ENCODE measurements around the gene PTGER1. TPM values are rescaled to one million over a fixed set of nuclear protein-coding genes. Genes with fewer than 3 reads are reported as not detected.

The PTGER1 gene
- total RNA-seq, 1 experiment from 2014 or later: 0.20 TPM

GRCh38 chr19:14496029-14496833 is 21.1 kb upstream of the PTGER1 start, which contains the start of gene GIPC1:
Gene GIPC1 (minus strand): TSS chr19:14496127. CDS start chr19:14482976, 13,151 bp downstream.
- peaks cover 16% of the 10 kb centered on the region for H3K4me1 ChIP-seq
- Mint-ChIP-seq H3K36me3 (ENCODE audit: insufficient read depth, unreplicated experiment) (peaks cover 34% of the 10 kb centered on the region), H3K4me1 (ENCODE audit: low read depth, unreplicated experiment) (peaks cover 21% of the 10 kb centered on the region), H3K27me3 (ENCODE audit: insufficient read depth, unreplicated experiment) (no peaks in the 10 kb centered on the region), H3K4me3 (ENCODE audit: unreplicated experiment) (peak within 1 kb of the TSS; percentile 80), H3K9me3 (ENCODE audit: unreplicated experiment) (no peaks in the 10 kb centered on the region), H3K27ac (ENCODE audit: unreplicated experiment) (peak within 1 kb of the TSS; percentile 91)
- BruUV-seq (replicated peaks): no TSS peak
- H3K4me3 ChIP-seq (ENCODE audit: low read depth, low read length): peak within 1 kb of the TSS; percentile 93
- no peaks in the 10 kb centered on the region for H3K9me3 ChIP-seq
- DNase-seq: peak; percentile 99
- ChIA-PET CTCF (interaction anchor here (0.9 to 1.9 kb wide), 5 partner anchors 10 to 360 kb away, joined by 3 to 7 read pairs (median 5); partner anchors contain the start of gene ASF1B), POLR2A (interaction anchor here (0.5 to 1.0 kb wide), 7 partner anchors 10 to 1562 kb away, joined by 3 to 8 read pairs (median 3); partner anchors contain the start of genes DNAJB1, FARSA and NDUFB7)
- no peaks in the 10 kb centered on the region for H3K27me3 ChIP-seq (replicated peaks; ENCODE audit: control insufficient read depth, insufficient read depth, low read length)
- no peaks in the 10 kb centered on the region; the same call in 1 of the 2 replicates for H3K36me3 ChIP-seq (ENCODE audit: control insufficient read depth, insufficient read depth, low read length)
- TF ChIP-seq CTCF (IDR thresholded peaks at IDR 0.05; ENCODE audit: insufficient read depth in 1 of 2, low read depth in 1 of 2, low read length in 1 of 2, severe bottlenecking in 1 of 2, unreplicated experiment in 1 of 2): no peak
- intact Hi-C loops (cut with micrococcal nuclease; ENCODE audit: unreplicated experiment): loop anchor here (2.0 kb wide), 1 partner anchor 33 kb away; the partner anchor contains the start of gene TECR

- Histone ChIP-seq H3K4me1 (peaks cover 16% of the 10 kb centered on the region), H3K36me3 (ENCODE audit: control insufficient read depth, insufficient read depth, low read length) (no peaks in the 10 kb centered on the region; the same call in 1 of the 2 replicates), H3K9me3 (no peaks in the 10 kb centered on the region), H3K27me3 (replicated peaks; ENCODE audit: control insufficient read depth, insufficient read depth, low read length) (no peaks in the 10 kb centered on the region), H3K4me3 (ENCODE audit: low read depth, low read length) (peak overlapping the region; percentile 93)
- TF ChIP-seq CTCF (IDR thresholded peaks at IDR 0.05; ENCODE audit: insufficient read depth in 1 of 2, low read depth in 1 of 2, low read length in 1 of 2, severe bottlenecking in 1 of 2, unreplicated experiment in 1 of 2): no peak
- peak overlapping the region; percentile 91 for H3K27ac Mint-ChIP-seq (ENCODE audit: unreplicated experiment)
- H3K36me3 Mint-ChIP-seq (ENCODE audit: insufficient read depth, unreplicated experiment): peaks cover 39% of the 10 kb centered on the region
- peak overlapping the region; percentile 80 for H3K4me3 Mint-ChIP-seq (ENCODE audit: unreplicated experiment)
- no TSS peak for BruUV-seq (replicated peaks)
- intact Hi-C loops (cut with micrococcal nuclease; ENCODE audit: unreplicated experiment): loop anchor here (2.0 kb wide), 1 partner anchor 33 kb away; the partner anchor contains the start of gene TECR
- H3K4me1 Mint-ChIP-seq (ENCODE audit: low read depth, unreplicated experiment): peaks cover 21% of the 10 kb centered on the region
- ChIA-PET CTCF (interaction anchor here (0.9 to 1.7 kb wide), 3 partner anchors 23 to 79 kb away, joined by 3 to 6 read pairs (median 5); no protein-coding TSS in a partner anchor), POLR2A (interaction anchor here (1.0 kb wide), 2 partner anchors 23 to 76 kb away, joined by 4 to 8 read pairs; partner anchors contain the start of genes DNAJB1 and NDUFB7)
- no peak for DNase-seq
- H3K9me3 Mint-ChIP-seq (ENCODE audit: unreplicated experiment): no peaks in the 10 kb centered on the region
- no peaks in the 10 kb centered on the region for H3K27me3 Mint-ChIP-seq (ENCODE audit: insufficient read depth, unreplicated experiment)
Measured at GRCh38 chr19:14495672-14496028, 20.5 kb upstream of the PTGER1 start.

- Mint-ChIP-seq H3K4me3 (ENCODE audit: unreplicated experiment) (peak overlapping the region; percentile 80), H3K27me3 (ENCODE audit: insufficient read depth, unreplicated experiment) (no peaks in the 10 kb centered on the region), H3K4me1 (ENCODE audit: low read depth, unreplicated experiment) (peaks cover 21% of the 10 kb centered on the region), H3K9me3 (ENCODE audit: unreplicated experiment) (no peaks in the 10 kb centered on the region), H3K36me3 (ENCODE audit: insufficient read depth, unreplicated experiment) (peaks cover 44% of the 10 kb centered on the region), H3K27ac (ENCODE audit: unreplicated experiment) (peak overlapping the region; percentile 91)
- Histone ChIP-seq H3K27me3 (replicated peaks; ENCODE audit: control insufficient read depth, insufficient read depth, low read length) (no peaks in the 10 kb centered on the region), H3K9me3 (no peaks in the 10 kb centered on the region), H3K36me3 (ENCODE audit: control insufficient read depth, insufficient read depth, low read length) (no peaks in the 10 kb centered on the region; the same call in 1 of the 2 replicates), H3K4me1 (peaks cover 16% of the 10 kb centered on the region), H3K4me3 (ENCODE audit: low read depth, low read length) (peak overlapping the region; percentile 93)
- POLR2A ChIA-PET: interaction anchor here (0.6 kb wide), 1 partner anchor 195 kb away, joined by 3 read pairs; the partner anchor contains the start of gene ZNF333
- TF ChIP-seq CTCF (IDR thresholded peaks at IDR 0.05; ENCODE audit: insufficient read depth in 1 of 2, low read depth in 1 of 2, low read length in 1 of 2, severe bottlenecking in 1 of 2, unreplicated experiment in 1 of 2): no peak
- DNase-seq: no peak
- intact Hi-C loops (cut with micrococcal nuclease; ENCODE audit: unreplicated experiment): no loop called here
- CTCF ChIA-PET: interaction anchor here (1.7 kb wide), 1 partner anchor 56 kb away, joined by 6 read pairs; no protein-coding TSS in a partner anchor
- BruUV-seq (replicated peaks): no TSS peak
Measured at GRCh38 chr19:14494910-14495671, 19.9 kb upstream of the PTGER1 start.

All from Caco-2 (cell line).